HG03565 (cell line): ENCODE data around the gene SMIM34.
"Not testable (repeated sequence)": the region's sequence is repeated elsewhere in the genome, so short reads cannot be mapped to it uniquely, and the experiment has no call there.

Experiments
- ATAC-seq: cut with Tn5 transposase; IDR thresholded peaks from one replicate; pipeline ENCODE4 v1.9.1; 2021; ENCODE audit warnings: mild to moderate bottlenecking, moderate library complexity; ENCODE audit not compliant: unreplicated experiment

The SMIM34 gene

DNA sequence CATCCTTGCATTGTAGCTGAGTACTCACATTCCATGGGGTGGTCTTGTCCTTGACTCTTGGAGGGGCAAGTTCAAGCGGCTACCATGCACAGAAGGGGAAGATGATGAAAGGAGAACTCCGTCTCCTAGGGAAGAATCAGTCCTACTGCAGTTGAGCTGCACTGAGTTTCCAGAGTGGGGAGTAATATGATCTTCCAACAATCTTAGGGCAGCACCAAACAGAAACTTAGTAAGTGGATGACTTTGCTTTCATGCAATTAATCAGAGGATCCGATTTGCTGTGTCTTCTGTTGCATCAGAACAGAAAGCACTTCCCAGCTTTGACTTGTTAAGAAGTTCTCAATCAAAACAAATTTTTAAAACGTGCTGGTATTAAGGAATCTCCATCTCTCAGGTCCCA is at the start of gene SMIM34:
TSS of gene SMIM34 (minus strand) at position 147 of the 400 bp plus-strand sequence. CDS start at position 35, 112 bp downstream.
- ATAC-seq = not testable (repeated sequence)

DNA sequence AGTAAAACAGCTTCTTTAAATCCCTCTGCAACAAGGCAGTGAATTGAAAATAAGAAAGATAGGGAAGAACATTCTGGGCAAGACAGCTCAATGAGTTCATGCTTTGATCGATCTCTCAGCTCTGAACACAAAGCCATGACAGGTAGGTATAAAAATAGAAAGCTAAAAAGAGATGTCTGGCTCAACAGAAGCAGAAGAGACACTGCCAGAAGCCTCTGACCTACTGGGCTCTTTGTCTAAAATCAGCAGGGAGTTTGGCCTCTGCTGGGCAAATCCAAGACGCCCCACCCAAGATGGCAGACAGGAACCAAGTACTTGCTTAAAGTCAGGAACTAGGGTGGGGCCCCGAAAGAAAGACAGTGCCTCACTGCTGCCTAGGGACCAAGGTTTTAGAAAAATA is 43.6 kb upstream of the SMIM34 start:
- ATAC-seq = not testable (repeated sequence)

GRCh38 chr21:34459426-34459825 is 35.7 kb upstream of the SMIM34 start:
- ATAC-seq = not testable (repeated sequence)

DNA sequence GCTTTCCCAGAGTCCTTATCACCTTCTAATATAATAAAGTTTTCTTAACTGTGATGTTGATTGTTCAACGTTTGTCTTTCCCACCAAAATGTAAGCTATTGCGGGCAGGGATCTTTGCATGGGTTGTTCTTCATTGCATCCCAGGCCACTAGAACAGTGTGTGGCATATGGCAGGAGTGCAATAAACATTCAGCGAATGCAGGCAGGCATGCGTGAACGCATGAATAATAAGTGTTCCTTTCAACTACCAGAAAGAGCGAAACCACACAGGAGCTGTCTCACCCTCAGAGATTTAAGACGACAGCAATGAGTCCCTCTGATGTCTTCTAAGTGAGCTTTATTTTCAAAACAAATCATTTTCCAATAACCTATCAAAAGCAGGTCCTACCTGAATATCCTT is 34.5 kb upstream of the SMIM34 start:
- not testable (repeated sequence) for ATAC-seq

DNA sequence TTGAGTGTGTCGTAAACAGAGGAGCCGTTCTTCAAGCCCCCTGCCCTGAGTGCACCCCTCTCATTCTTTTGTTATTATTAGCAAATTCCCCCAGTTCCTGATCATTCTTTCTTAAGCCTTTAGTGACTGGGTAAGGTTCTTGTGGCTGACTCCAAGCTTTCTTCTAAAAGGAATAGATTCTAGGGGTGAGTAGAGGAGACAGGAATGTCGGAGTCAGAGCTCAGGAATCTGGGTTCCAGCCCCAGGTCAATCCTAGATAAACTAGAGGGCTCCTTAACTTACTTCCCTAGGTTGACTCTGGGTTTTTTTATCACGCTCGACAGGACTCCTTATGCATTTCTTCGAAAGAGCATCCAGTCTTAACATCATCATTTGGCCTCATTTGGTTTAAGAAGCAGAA is 32.4 kb upstream of the SMIM34 start:
- not testable (repeated sequence) for ATAC-seq

- not testable (repeated sequence) for ATAC-seq
Observed at GRCh38 chr21:34455628-34456027, 31.9 kb upstream of the SMIM34 start.

DNA sequence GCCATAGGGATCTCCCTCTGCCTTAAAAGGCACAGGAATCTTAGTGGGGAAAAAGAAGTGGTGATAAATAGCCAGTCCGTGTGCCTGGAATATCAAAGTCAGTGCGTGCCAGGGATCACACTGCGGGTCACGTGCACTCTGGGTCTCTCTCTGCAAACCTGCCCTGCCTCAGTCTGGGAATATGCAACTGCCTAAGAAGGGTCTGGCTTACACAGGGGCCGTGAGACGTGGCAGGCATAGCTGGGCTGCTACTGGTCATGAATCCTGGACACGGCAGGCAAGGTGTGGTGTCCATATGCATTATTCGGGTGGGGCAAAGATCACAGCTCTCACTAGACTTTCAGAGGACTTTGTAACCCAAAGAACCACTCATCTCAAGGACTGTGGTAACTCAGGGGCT is 23.3 kb upstream of the SMIM34 start:
- not testable (repeated sequence) for ATAC-seq

DNA sequence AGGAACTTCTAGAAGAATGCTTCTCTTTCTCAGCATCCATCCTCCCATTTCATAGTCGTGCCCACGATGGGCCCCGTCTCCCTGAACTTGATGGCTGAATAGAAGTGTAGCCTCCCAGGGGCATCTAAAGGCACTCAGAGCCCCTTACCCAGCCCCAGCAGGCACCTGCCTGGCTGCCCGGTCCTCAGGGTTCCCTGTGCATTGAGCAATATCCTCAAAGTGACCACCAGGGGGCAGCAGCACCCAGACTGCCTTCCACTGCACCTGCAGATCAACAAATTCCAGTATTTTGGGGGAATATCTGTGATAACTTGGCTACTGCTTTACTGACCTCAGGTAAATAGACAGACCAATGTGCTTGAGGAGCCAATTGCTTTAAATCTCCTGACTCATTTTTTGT is 19.7 kb upstream of the SMIM34 start:
- ATAC-seq = not testable (repeated sequence)

- ATAC-seq = not testable (repeated sequence)
Observed at GRCh38 chr21:34429710-34430109, 6.0 kb upstream of the SMIM34 start.

DNA sequence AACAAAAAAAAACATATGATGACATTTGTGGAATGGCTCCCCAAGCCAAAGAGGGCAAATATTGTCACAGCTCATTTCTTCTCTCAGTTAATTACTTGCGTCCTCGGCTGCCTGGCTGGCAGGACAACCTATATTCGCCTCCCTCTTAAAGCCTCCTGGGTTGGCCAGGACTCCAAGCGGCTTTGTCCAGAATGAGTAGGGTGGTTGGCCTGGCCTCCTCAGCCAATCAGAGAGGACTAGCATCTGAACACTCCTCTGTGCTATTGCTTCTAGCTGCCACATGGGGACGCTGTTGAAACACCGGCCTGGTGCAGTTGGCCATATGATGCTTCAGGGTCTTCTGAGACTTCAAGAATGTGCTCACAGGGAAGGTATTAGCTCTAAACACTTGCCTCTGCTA is 4.7 kb upstream of the SMIM34 start:
- ATAC-seq = not testable (repeated sequence)

DNA sequence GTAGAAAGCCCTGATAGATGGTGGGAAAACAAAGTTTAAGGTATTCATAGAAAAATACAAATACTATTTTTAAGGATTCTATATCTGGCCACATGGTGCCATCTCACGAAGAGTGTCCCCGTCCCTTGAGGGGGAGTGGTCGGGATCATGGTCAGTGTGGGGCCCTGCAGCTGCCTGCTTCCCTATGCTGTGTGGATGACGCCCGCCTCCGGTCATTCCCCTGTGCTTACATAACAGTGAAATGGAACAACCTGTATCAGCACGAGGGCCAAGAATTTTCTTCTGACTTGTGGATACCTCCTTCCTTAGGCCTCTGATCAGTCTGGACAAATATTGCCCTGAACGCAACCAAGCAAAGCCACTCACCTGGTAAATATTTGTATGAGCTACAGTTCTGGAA is 3.6 kb upstream of the SMIM34 start:
- not testable (repeated sequence) for ATAC-seq

DNA sequence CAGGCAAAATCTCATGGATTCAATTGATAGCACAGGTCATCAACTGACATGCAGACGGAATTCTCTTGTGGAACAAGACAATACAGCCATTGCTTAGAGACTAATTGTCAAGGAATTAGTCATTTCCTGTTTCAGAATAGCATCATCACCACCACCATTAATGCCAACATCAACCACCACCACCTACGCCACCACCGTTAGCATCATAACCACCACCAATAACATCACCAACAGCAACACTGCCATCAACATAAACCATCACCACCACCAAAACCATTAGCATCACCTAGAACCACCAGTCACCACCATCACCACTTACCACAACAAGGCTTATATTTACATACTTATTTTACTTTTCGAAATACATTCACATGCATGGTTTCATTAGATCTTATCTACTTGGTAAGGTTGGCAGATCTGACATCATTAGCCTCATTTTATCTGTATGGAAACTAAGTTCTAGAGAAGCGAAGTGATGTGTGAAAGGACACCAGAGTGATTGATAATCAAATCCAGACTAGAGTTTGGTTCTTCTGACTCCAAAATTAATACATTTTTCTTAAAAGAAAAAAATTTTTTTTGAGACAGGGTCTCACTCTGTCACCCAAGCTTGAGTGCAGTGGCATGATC is 6.2 kb downstream of the SMIM34 start:
- ATAC-seq = not testable (repeated sequence)

DNA sequence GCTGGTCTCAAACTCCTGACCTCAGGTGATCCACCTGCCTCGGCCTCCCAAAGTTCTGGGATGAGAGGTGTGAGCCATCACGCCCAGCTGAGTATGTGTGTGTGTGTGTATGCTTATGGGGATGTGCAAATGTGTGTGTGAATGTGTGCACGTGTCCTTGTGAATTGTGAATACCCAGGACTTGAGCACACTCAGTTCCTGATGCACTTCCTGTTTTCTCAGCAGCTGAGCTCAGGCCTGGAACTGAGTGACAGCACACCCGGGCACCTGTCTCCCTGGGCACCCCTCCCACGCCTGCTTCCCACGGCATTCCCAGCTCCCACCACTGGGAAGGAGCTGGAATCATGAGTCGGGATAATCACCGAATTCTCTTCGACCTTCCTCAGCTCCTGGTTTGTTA is 16.5 kb downstream of the SMIM34 start:
- not testable (repeated sequence) for ATAC-seq

- ATAC-seq = not testable (repeated sequence)
Observed at GRCh38 chr21:34406676-34407075, 17.1 kb downstream of the SMIM34 start.

DNA sequence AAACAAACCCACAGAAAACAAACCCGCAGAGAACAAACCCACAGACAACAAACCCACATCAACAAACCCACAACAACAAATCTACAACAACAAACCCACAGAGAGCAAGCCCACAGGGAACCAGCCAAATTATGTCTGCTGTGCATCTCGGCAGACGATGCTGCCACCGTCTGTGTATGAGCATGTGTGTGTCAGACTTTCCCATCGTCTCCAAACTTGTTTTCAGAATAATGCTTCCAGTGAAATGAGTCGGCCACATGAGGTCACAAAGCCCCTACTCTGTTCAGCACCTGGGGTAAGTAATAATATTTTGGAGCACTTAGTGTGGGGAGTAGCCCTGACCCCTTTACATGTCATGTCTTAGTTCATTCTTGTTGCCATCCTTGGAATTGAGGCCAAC is 17.6 kb downstream of the SMIM34 start:
- not testable (repeated sequence) for ATAC-seq

DNA sequence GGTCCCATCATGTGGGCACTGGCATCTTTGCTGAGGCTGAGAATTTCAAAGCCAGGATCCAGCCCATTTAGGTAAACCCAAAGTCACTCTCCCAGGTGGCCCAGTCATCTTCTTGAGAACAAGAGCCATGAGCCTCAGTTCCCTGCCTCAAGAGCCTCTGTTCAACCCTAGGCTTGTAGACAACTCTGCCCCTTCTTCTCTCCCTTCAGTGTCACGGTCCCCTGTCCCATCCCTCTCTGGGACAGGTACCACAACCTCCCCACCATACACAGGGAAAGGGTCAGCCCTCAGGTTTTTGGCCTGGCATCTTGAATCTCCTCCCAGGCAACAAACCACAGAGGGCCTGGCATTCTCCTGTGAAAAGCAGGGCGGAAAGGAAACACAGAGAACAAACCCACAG is 18.1 kb downstream of the SMIM34 start:
- not testable (repeated sequence) for ATAC-seq

DNA sequence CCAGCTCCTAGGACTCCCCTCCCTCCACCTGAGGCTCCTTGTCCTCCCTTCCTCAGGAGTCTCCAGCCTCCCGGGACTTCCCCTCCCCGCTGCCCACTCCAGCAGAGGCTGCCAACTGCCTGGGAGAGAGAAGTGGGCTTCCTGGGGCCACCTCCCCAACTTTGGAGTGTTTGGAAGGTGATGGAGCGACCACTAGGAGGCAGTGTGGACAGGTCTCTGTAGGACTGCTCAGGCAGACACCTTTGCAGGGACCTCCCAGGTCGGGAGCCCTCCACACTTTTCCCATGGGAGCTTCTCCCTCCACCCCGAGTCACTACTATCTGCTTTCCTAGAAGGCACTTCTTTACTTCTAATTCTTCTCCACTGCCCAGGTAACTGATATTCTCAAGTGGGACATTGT is 19.0 kb downstream of the SMIM34 start:
- not testable (repeated sequence) for ATAC-seq

GRCh38 chr21:34400522-34400921 is 23.2 kb downstream of the SMIM34 start:
- not testable (repeated sequence) for ATAC-seq

- peak; percentile 94 for ATAC-seq
Observed at GRCh38 chr21:34383724-34384415, 39.9 kb downstream of the SMIM34 start.

GRCh38 chr21:34383138-34383537 is 40.6 kb downstream of the SMIM34 start:
- not testable (repeated sequence) for ATAC-seq

GRCh38 chr21:34375619-34375972 is 48.2 kb downstream of the SMIM34 start:
- peak; percentile 24 for ATAC-seq

- ATAC-seq = peak; percentile 80
Observed at GRCh38 chr21:34374940-34375618, 48.7 kb downstream of the SMIM34 start, which contains the start of gene SMIM11. Gene SMIM11, plus strand, starts transcription at chr21:34375507. Its CDS starts 3,998 bp downstream, at chr21:34379505.
